Measurements from ENCODE around the gene DTNB.

DTNB gene

GRCh38 chr2:25701801-25702200 is 28.4 kb upstream of the DTNB start:
- Histone ChIP-seq H3K9me3 (ENCODE audit: control insufficient read depth, low read length) (no peaks in the 10 kb centered on the region), H3K4me3 (ENCODE audit: extremely low read depth, insufficient read depth, low read length, poor library complexity, severe bottlenecking) (no peak overlapping the region), H3K4me1 (ENCODE audit: control insufficient read depth, insufficient read depth, low read length, poor library complexity, severe bottlenecking) (peaks cover 13% of the 10 kb centered on the region), H3K36me3 (ENCODE audit: control insufficient read depth, insufficient read depth, low read length) (no peaks in the 10 kb centered on the region), H3K27ac (ENCODE audit: low read depth, low read length, severe bottlenecking) (no peak overlapping the region)
- WGBS, 2 experiments (ENCODE audit: insufficient coverage in 2 of 2) = 95% methylated on average over 6 to 9 of the region's 9 CpGs

GRCh38 chr2:25700221-25700660 is 26.9 kb upstream of the DTNB start:
- Histone ChIP-seq H3K4me3 (ENCODE audit: extremely low read depth, insufficient read depth, low read length, poor library complexity, severe bottlenecking) (no peak overlapping the region), H3K9me3 (ENCODE audit: control insufficient read depth, low read length) (no peaks in the 10 kb centered on the region), H3K4me1 (ENCODE audit: control insufficient read depth, insufficient read depth, low read length, poor library complexity, severe bottlenecking) (peaks cover 13% of the 10 kb centered on the region), H3K36me3 (ENCODE audit: control insufficient read depth, insufficient read depth, low read length) (no peaks in the 10 kb centered on the region), H3K27ac (ENCODE audit: low read depth, low read length, severe bottlenecking) (no peak overlapping the region)
- WGBS, 2 experiments (ENCODE audit: insufficient coverage in 2 of 2) = 71% methylated on average over 1 of the region's 6 CpGs

GRCh38 chr2:25699216-25699615 is 25.8 kb upstream of the DTNB start:
- Histone ChIP-seq H3K36me3 (ENCODE audit: control insufficient read depth, insufficient read depth, low read length) (no peaks in the 10 kb centered on the region), H3K4me1 (ENCODE audit: control insufficient read depth, insufficient read depth, low read length, poor library complexity, severe bottlenecking) (peaks cover 13% of the 10 kb centered on the region), H3K4me3 (ENCODE audit: extremely low read depth, insufficient read depth, low read length, poor library complexity, severe bottlenecking) (no peak overlapping the region), H3K27ac (ENCODE audit: low read depth, low read length, severe bottlenecking) (no peak overlapping the region), H3K9me3 (ENCODE audit: control insufficient read depth, low read length) (no peaks in the 10 kb centered on the region)
- WGBS, 2 experiments (ENCODE audit: insufficient coverage in 2 of 2) = 81% methylated on average over 7 of the region's 7 CpGs

GRCh38 chr2:25698752-25699151 is 25.4 kb upstream of the DTNB start:
- Histone ChIP-seq H3K36me3 (ENCODE audit: control insufficient read depth, insufficient read depth, low read length) (no peaks in the 10 kb centered on the region), H3K4me3 (ENCODE audit: extremely low read depth, insufficient read depth, low read length, poor library complexity, severe bottlenecking) (no peak overlapping the region), H3K4me1 (ENCODE audit: control insufficient read depth, insufficient read depth, low read length, poor library complexity, severe bottlenecking) (peaks cover 13% of the 10 kb centered on the region), H3K27ac (ENCODE audit: low read depth, low read length, severe bottlenecking) (no peak overlapping the region), H3K9me3 (ENCODE audit: control insufficient read depth, low read length) (no peaks in the 10 kb centered on the region)

- Histone ChIP-seq H3K36me3 (ENCODE audit: control insufficient read depth, insufficient read depth, low read length) (no peaks in the 10 kb centered on the region), H3K4me3 (ENCODE audit: extremely low read depth, insufficient read depth, low read length, poor library complexity, severe bottlenecking) (no peak overlapping the region), H3K4me1 (ENCODE audit: control insufficient read depth, insufficient read depth, low read length, poor library complexity, severe bottlenecking) (peaks cover 13% of the 10 kb centered on the region), H3K9me3 (ENCODE audit: control insufficient read depth, low read length) (no peaks in the 10 kb centered on the region), H3K27ac (ENCODE audit: low read depth, low read length, severe bottlenecking) (no peak overlapping the region)
- 36 to 42% methylated on average over 15 of the region's 17 CpGs for WGBS, 2 experiments (ENCODE audit: insufficient coverage in 2 of 2)
Observed at GRCh38 chr2:25697559-25698341, 24.4 kb upstream of the DTNB start.

- peaks cover 10% of the 10 kb centered on the region for H3K4me1 ChIP-seq (ENCODE audit: control insufficient read depth, insufficient read depth, low read length, poor library complexity, severe bottlenecking)
- H3K9me3 ChIP-seq (ENCODE audit: control insufficient read depth, low read length) = no peaks in the 10 kb centered on the region
- H3K36me3 ChIP-seq (ENCODE audit: control insufficient read depth, insufficient read depth, low read length) = no peaks in the 10 kb centered on the region
- no peak overlapping the region for H3K4me3 ChIP-seq (ENCODE audit: extremely low read depth, insufficient read depth, low read length, poor library complexity, severe bottlenecking)
- WGBS, 2 experiments (ENCODE audit: insufficient coverage in 2 of 2) = 75 to 95% methylated on average over 3 to 5 of the region's 6 CpGs
- H3K27ac ChIP-seq (ENCODE audit: low read depth, low read length, severe bottlenecking) = no peak overlapping the region
Observed at GRCh38 chr2:25692737-25693445, 19.5 kb upstream of the DTNB start.

GRCh38 chr2:25692143-25692542 is 18.8 kb upstream of the DTNB start:
- 92 to 93% methylated on average over 2 of the region's 4 CpGs for WGBS, 2 experiments (ENCODE audit: insufficient coverage in 2 of 2)
- Histone ChIP-seq H3K4me1 (ENCODE audit: control insufficient read depth, insufficient read depth, low read length, poor library complexity, severe bottlenecking) (peaks cover 7% of the 10 kb centered on the region), H3K36me3 (ENCODE audit: control insufficient read depth, insufficient read depth, low read length) (no peaks in the 10 kb centered on the region), H3K9me3 (ENCODE audit: control insufficient read depth, low read length) (no peaks in the 10 kb centered on the region), H3K27ac (ENCODE audit: low read depth, low read length, severe bottlenecking) (no peak overlapping the region), H3K4me3 (ENCODE audit: extremely low read depth, insufficient read depth, low read length, poor library complexity, severe bottlenecking) (no peak overlapping the region)

- H3K27ac ChIP-seq (ENCODE audit: low read depth, low read length, severe bottlenecking) = no peak overlapping the region
- 83% methylated on average over 1 of the region's 1 CpG; no CpG with 5 or more reads in 1 of the 2 experiments for WGBS, 2 experiments (ENCODE audit: insufficient coverage in 2 of 2)
- no peak overlapping the region for H3K4me3 ChIP-seq (ENCODE audit: extremely low read depth, insufficient read depth, low read length, poor library complexity, severe bottlenecking)
- H3K36me3 ChIP-seq (ENCODE audit: control insufficient read depth, insufficient read depth, low read length) = no peaks in the 10 kb centered on the region
- peaks cover 7% of the 10 kb centered on the region for H3K4me1 ChIP-seq (ENCODE audit: control insufficient read depth, insufficient read depth, low read length, poor library complexity, severe bottlenecking)
- H3K9me3 ChIP-seq (ENCODE audit: control insufficient read depth, low read length) = no peaks in the 10 kb centered on the region
Observed at GRCh38 chr2:25690058-25690457, 16.7 kb upstream of the DTNB start.

GRCh38 chr2:25688236-25688635 is 14.9 kb upstream of the DTNB start:
- peaks cover 7% of the 10 kb centered on the region for H3K4me1 ChIP-seq (ENCODE audit: control insufficient read depth, insufficient read depth, low read length, poor library complexity, severe bottlenecking)
- WGBS, 2 experiments (ENCODE audit: insufficient coverage in 2 of 2) = 80 to 84% methylated on average over 1 to 6 of the region's 6 CpGs
- H3K4me3 ChIP-seq (ENCODE audit: extremely low read depth, insufficient read depth, low read length, poor library complexity, severe bottlenecking) = no peak overlapping the region
- no peaks in the 10 kb centered on the region for H3K36me3 ChIP-seq (ENCODE audit: control insufficient read depth, insufficient read depth, low read length)
- no peaks in the 10 kb centered on the region for H3K9me3 ChIP-seq (ENCODE audit: control insufficient read depth, low read length)
- H3K27ac ChIP-seq (ENCODE audit: low read depth, low read length, severe bottlenecking) = no peak overlapping the region

GRCh38 chr2:25685741-25686140 is 12.4 kb upstream of the DTNB start:
- 83 to 100% methylated on average over 1 to 2 of the region's 2 CpGs for WGBS, 2 experiments (ENCODE audit: insufficient coverage in 2 of 2)
- Histone ChIP-seq H3K27ac (ENCODE audit: low read depth, low read length, severe bottlenecking) (no peak overlapping the region), H3K4me1 (ENCODE audit: control insufficient read depth, insufficient read depth, low read length, poor library complexity, severe bottlenecking) (peaks cover 7% of the 10 kb centered on the region), H3K36me3 (ENCODE audit: control insufficient read depth, insufficient read depth, low read length) (no peaks in the 10 kb centered on the region), H3K9me3 (ENCODE audit: control insufficient read depth, low read length) (no peaks in the 10 kb centered on the region), H3K4me3 (ENCODE audit: extremely low read depth, insufficient read depth, low read length, poor library complexity, severe bottlenecking) (no peak overlapping the region)
